K562 (cell line): Measurements from ENCODE around the gene HOXB5. TPM values are rescaled to one million over a fixed set of nuclear protein-coding genes. Genes with fewer than 3 reads are reported as not detected.

Experiments
- ATAC-seq: fragments of 200-7000 bp; cut with Tn5 transposase; 3 replicates; pipeline ENCODE4 v1.9.1; 2020; ENCODE audit warnings: moderate library complexity
- BruUV-seq: library from RNA; stranded (reverse); fragments of 400-500 nt; replicated peaks from 2 replicates; lab custom pipeline; 2021; lab: Mats Ljungman, UMichigan
- CTCF ChIA-PET: fragments of 300-600 bp; formaldehyde crosslinking; extraction: SDS; loops from one replicate; lab custom pipeline; 2021; ENCODE audit warnings: low intra/inter-chr PET ratio; lab: Yijun Ruan, JAX
- POLR2A ChIA-PET: fragments of 300-600, 350-650 bp; sonication (Branson Sonifier 250); formaldehyde crosslinking; extraction: SDS; loops from one replicate; lab custom pipeline; 2021; ENCODE audit warnings: antibody characterized with exemption, inconsistent platforms; lab: Yijun Ruan, JAX
- DNase-seq, 4 experiments: peaks; one replicate each; pipeline versions ENCODE4 v3.0.0 to v3.0.0-alpha.2; 2011 to 2018; ENCODE audit warnings: low spot score in 3 of 4, mixed read lengths in 3 of 4; ENCODE audit errors: extremely low read depth in 1 of 4
- FAIRE-seq: peaks from 2 replicates; lab custom pipeline; 2011; peaks lifted over from hg19 to GRCh38; lab: Jason Lieb, UNC
- H2AFZ ChIP-seq: 2 replicates; pipeline ENCODE4 v1.6.0; 2011; ENCODE audit warnings: low read depth, low read length, control low read depth, inconsistent platforms
- H3K27ac ChIP-seq: fragments of 200-600 bp; 3 replicates; pipeline ENCODE4 v1.8.0; 2011; ENCODE audit warnings: low read depth, mild to moderate bottlenecking, control low read depth, inconsistent platforms, low read length, moderate library complexity, mixed read lengths; ENCODE audit errors: extremely low read depth
- H3K27me3 ChIP-seq, 2 experiments: fragments of 300-600 bp in 1 of 2; 2 replicates in 1 of 2; 3 replicates in 1 of 2; pipeline versions ENCODE4 v1.6.0 to v1.8.0; 2011; ENCODE audit warnings: inconsistent platforms in 2 of 2, low read length in 2 of 2, mild to moderate bottlenecking in 1 of 2, mixed read lengths in 1 of 2, moderate library complexity in 1 of 2; ENCODE audit not compliant: control insufficient read depth in 2 of 2, insufficient read depth in 2 of 2
- H3K36me3 ChIP-seq: fragments of 300-600 bp; 3 replicates; pipeline ENCODE4 v1.8.0; 2011; ENCODE audit warnings: mild to moderate bottlenecking, low read length, inconsistent platforms; ENCODE audit not compliant: control insufficient read depth, insufficient read depth
- H3K4me1 ChIP-seq, 2 experiments: fragments of 200-600 bp in 1 of 2; replicated peaks in 1 of 2; 2 replicates in 1 of 2; 3 replicates in 1 of 2; pipeline versions ENCODE4 v1.5.1 to v1.8.0; 2011; ENCODE audit warnings: inconsistent platforms in 2 of 2, low read length in 2 of 2, mild to moderate bottlenecking in 1 of 2, mixed read lengths in 1 of 2, moderate library complexity in 1 of 2; ENCODE audit not compliant: control insufficient read depth in 2 of 2, insufficient read depth in 2 of 2
- H3K4me2 ChIP-seq: 2 replicates; pipeline ENCODE4 v1.6.1; 2011; ENCODE audit warnings: low read length, control low read depth, inconsistent platforms, mixed read lengths; ENCODE audit not compliant: insufficient read depth
- H3K4me3 ChIP-seq: fragments of 200-600 bp; sonication (generic), shearing (Covaris generic); 2 replicates; pipeline ENCODE4 v1.5.1; 2016; ENCODE audit warnings: control low read depth, inconsistent platforms
- H3K79me2 ChIP-seq: fragments of 200-600 bp; 3 replicates; pipeline ENCODE4 v1.8.0; 2011; ENCODE audit warnings: low read length, inconsistent platforms; ENCODE audit not compliant: control insufficient read depth, insufficient read depth
- H3K9ac ChIP-seq, 2 experiments: 2 replicates each; pipeline versions ENCODE4 v1.6.0 to v1.6.1; 2011; ENCODE audit warnings: low read depth in 2 of 2, low read length in 2 of 2, control low read depth in 1 of 2, inconsistent platforms in 1 of 2, mild to moderate bottlenecking in 1 of 2, mixed read lengths in 1 of 2; ENCODE audit not compliant: insufficient read depth in 1 of 2
- H3K9me1 ChIP-seq: one replicate; pipeline ENCODE4 v1.6.0; 2011; ENCODE audit warnings: inconsistent platforms, mild to moderate bottlenecking, low read length, moderate library complexity; ENCODE audit not compliant: control insufficient read depth, insufficient read depth
- H3K9me3 ChIP-seq: replicated peaks from 2 replicates; pipeline ENCODE4 v1.5.1; 2011; ENCODE audit warnings: low read depth, low read length, inconsistent platforms; ENCODE audit not compliant: control insufficient read depth, insufficient read depth
- H4K20me1 ChIP-seq: replicated peaks from 2 replicates; pipeline ENCODE4 v1.6.1; 2011; ENCODE audit warnings: low read length, inconsistent platforms, mixed read lengths; ENCODE audit not compliant: control insufficient read depth, insufficient read depth
- NR2C2 ChIP-seq, 2 experiments: fragments of 200-800 bp in 1 of 2; sonication (Bioruptor generic) in 1 of 2; sonication (generic) in 1 of 2; formaldehyde crosslinking in 1 of 2; IDR thresholded peaks; 2 replicates each; pipeline versions ENCODE4 v1.6.1 to v1.8.0; 2016 to 2022; ENCODE audit warnings: mild to moderate bottlenecking in 1 of 2, missing compliant biosample characterization in 1 of 2, missing genetic modification characterization in 1 of 2, missing genetic modification reagents in 1 of 2
- POLR2G ChIP-seq: fragments of 200-400 bp; formaldehyde crosslinking; IDR thresholded peaks from 2 replicates; pipeline ENCODE4 v1.6.1; 2017; ENCODE audit warnings: low read depth, mild to moderate bottlenecking, antibody characterized with exemption, low read length, moderate library complexity
- TBP ChIP-seq: optimal IDR thresholded peaks from 2 replicates; pipeline ENCODE3; 2011; ENCODE audit warnings: low read depth, low read length, improper control_type of control experiment
- ZKSCAN1 ChIP-seq: fragments of 150-350 bp; IDR thresholded peaks from 2 replicates; pipeline ENCODE4 v1.6.1; 2016; ENCODE audit warnings: low read depth, low read length
- WGBS: fragments of 100-300 bp; shearing (Covaris generic); methylation state at CpG from one replicate; pipeline ENCODE4 v1.1.6; 2016; ENCODE audit warnings: low coverage, mixed read lengths; ENCODE audit not compliant: insufficient coverage; ENCODE audit errors: missing lambda C conversion rate; 5-methylcytosine and 5-hydroxymethylcytosine counted together
- in situ Hi-C: fragments of 300-500 bp; cut with MboI; formaldehyde crosslinking; loops from 4 replicates; pipeline ENCODE4 v1.15.0; 2018; ENCODE audit warnings: inconsistent platforms, mixed read lengths
- intact Hi-C: fragments of 100-400 bp; cut with micrococcal nuclease; formaldehyde crosslinking; loops from 2 replicates; pipeline ENCODE4 v1.14.2; 2022
- polyA plus RNA-seq, 8 experiments: library from polyadenylated mRNA; depleted of rRNA in 4 of 8; stranded (reverse) in 5 of 8; unstranded in 3 of 8; fragments of >200 nt; fragmentation: Nextera tagmentation in 2 of 8; fragmentation: Illumina TruSeq in 1 of 8; extraction: Ambion mirVana in 2 of 8; extraction: Trizol in 1 of 8; gene quantifications; 2 replicates each; pipeline versions ENCODE4 v1.2.1 to v1.2.3, GENCODE V29; 2011 to 2014; ENCODE audit warnings: inconsistent platforms in 1 of 8, missing spikeins in 1 of 8
- total RNA-seq, 7 experiments: library from RNA; depleted of rRNA in 6 of 7; stranded (reverse); fragments of >200 nt in 6 of 7; fragmentation: Illumina TruSeq in 2 of 7; extraction: Trizol in 2 of 7; gene quantifications; 2 replicates each; pipeline versions ENCODE4 v1.2.1 to v1.2.3, GENCODE V29; 2011 to 2021; ENCODE audit warnings: low replicate concordance in 1 of 7

The HOXB5 gene
- total and polyA plus RNA-seq, 9 of the 15 experiments (the other 6 are each of a cell fraction or from before 2014, with no cell fraction given) = 0.24 to 2.7 (median 0.65) TPM

GRCh38 chr17:48639136-48639535 lies 45.6 kb upstream of the HOXB5 start:
- Histone ChIP-seq H3K4me3 (no peak overlapping the region), H2AFZ (peak overlapping the region; percentile 51), H3K9me3 (no peaks in the 10 kb centered on the region), H3K27ac (peak overlapping the region; percentile 39; the same call in 1 of the 3 replicates), H3K4me2 (peak overlapping the region; percentile 48), H3K79me2 (peaks cover 23% of the 10 kb centered on the region; the same call in 2 of the 3 replicates), H3K4me1 (peaks cover 41 to 50% of the 10 kb centered on the region in 2 experiments), H3K9me1 (peaks cover 4% of the 10 kb centered on the region), H3K27me3 (no peaks in the 10 kb centered on the region), H4K20me1 (no peaks in the 10 kb centered on the region), H3K9ac (peak overlapping the region; percentile 20 to 33; a peak in 2 of 4 replicates), H3K36me3 (peaks cover 8% of the 10 kb centered on the region; the same call in 1 of the 3 replicates)
- WGBS = 30% methylated on average over 5 of the region's 5 CpGs
- intact Hi-C loops = no loop called here
- DNase-seq (peak; percentile 68 to 83 (median 78)), FAIRE-seq (peak; percentile 90), ATAC-seq (peak; percentile 80)
- BruUV-seq = no TSS peak
- ChIA-PET CTCF (no interaction called here), POLR2A (interaction anchor here (0.7 to 5.1 kb wide), 4 partner anchors 10 to 34 kb away, joined by 3 to 23 read pairs (median 9); partner anchors contain the start of genes HOXB6 and HOXB9)
- TF ChIP-seq ZKSCAN1 = peak; percentile 93
- TF ChIP-seq NR2C2 (CRISPR knock-in tag; IDR thresholded peaks at IDR 0.05) = no peak
- no peak; the same call in 1 of the 2 replicates for TF ChIP-seq NR2C2 (tag; IDR thresholded peaks at IDR 0.05)
- TF ChIP-seq POLR2G = 0 out of 2 replicates have a peak, but pooled peaks have one; percentile 21
- TF ChIP-seq TBP = peak; percentile 25
- in situ Hi-C loops = no loop called here
